SU-DHL-6 (cell line): Measurements from ENCODE around the gene ST3GAL5.

ENCODE experiments used
- EZH2phosphoT487 ChIP-seq: fragments of 200-600 bp; sonication (generic), shearing (Covaris generic); conservative IDR thresholded peaks from 2 replicates; pipeline ENCODE4 v1.6.1; 2018; ENCODE audit warnings: mild to moderate bottlenecking, antibody characterized with exemption, low read length, moderate library complexity, mixed read lengths
- TF ChIP-seq, protein P1 (sequence below): fragments of 200-600 bp; sonication (generic); IDR thresholded peaks from one replicate; pipeline ENCODE4 v1.5.1; 2017; ENCODE audit warnings: antibody characterized with exemption, mild to moderate bottlenecking, low read length, moderate library complexity; ENCODE audit not compliant: insufficient read depth, poor library complexity, severe bottlenecking

DNA sequence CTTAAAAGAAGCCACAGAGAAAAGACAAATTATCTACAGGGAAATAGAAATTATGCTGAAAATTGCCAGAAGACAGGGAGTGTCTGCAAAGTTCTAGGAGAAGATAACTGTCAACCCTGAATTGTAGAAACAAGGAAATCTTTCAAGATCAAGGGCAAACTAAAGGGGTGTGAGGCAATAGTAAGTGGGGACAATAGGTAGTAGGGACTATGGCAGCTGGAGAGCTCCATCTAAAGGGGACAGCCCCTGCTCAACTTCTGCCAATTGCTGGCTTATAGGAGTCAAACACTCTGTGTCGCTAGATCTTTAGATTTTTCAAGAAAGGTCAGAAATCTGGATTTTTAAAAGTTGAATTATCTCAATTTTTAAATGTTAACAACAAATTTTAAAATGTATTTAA is 10.1 kb upstream of the ST3GAL5 start:
- TF ChIP-seq, protein P1, sequence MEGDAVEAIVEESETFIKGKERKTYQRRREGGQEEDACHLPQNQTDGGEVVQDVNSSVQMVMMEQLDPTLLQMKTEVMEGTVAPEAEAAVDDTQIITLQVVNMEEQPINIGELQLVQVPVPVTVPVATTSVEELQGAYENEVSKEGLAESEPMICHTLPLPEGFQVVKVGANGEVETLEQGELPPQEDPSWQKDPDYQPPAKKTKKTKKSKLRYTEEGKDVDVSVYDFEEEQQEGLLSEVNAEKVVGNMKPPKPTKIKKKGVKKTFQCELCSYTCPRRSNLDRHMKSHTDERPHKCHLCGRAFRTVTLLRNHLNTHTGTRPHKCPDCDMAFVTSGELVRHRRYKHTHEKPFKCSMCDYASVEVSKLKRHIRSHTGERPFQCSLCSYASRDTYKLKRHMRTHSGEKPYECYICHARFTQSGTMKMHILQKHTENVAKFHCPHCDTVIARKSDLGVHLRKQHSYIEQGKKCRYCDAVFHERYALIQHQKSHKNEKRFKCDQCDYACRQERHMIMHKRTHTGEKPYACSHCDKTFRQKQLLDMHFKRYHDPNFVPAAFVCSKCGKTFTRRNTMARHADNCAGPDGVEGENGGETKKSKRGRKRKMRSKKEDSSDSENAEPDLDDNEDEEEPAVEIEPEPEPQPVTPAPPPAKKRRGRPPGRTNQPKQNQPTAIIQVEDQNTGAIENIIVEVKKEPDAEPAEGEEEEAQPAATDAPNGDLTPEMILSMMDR, result no peak
- no peak for TF ChIP-seq EZH2phosphoT487
